Left ventricle myocardium inferior (tissue), 1 donor: ENCODE data around the gene GNAI3. TPM values are rescaled to one million over a fixed set of nuclear protein-coding genes. Genes with fewer than 3 reads are reported as not detected.

ENCODE experiments used
- DNase-seq: peaks from one replicate; pipeline ENCODE4 v3.0.0-alpha.2; 2020
- H3K27ac ChIP-seq: fragments of 200-600 bp; replicated peaks from 2 replicates; pipeline ENCODE4 v1.8.0; 2021
- H3K27me3 ChIP-seq: fragments of 200-600 bp; 2 replicates; pipeline ENCODE4 v1.8.0; 2021; ENCODE audit warnings: low read depth
- H3K36me3 ChIP-seq: fragments of 200-600 bp; 2 replicates; pipeline ENCODE4 v1.8.0; 2021
- H3K4me1 ChIP-seq: fragments of 200-600 bp; 2 replicates; pipeline ENCODE4 v1.8.0; 2021
- H3K4me3 ChIP-seq: fragments of 200-600 bp; 2 replicates; pipeline ENCODE4 v1.8.0; 2021; ENCODE audit warnings: mild to moderate bottlenecking, moderate library complexity
- H3K9me3 ChIP-seq: fragments of 200-600 bp; replicated peaks from 2 replicates; pipeline ENCODE4 v1.8.0; 2021
- CTCF ChIP-seq: fragments of 200-600 bp; IDR thresholded peaks from 2 replicates; pipeline ENCODE4 v1.8.0; 2021; ENCODE audit warnings: antibody characterized with exemption, mild to moderate bottlenecking, borderline replicate concordance
- intact Hi-C: fragments of 100-400 bp; cut with micrococcal nuclease; formaldehyde crosslinking; loops from one replicate; pipeline ENCODE4 v1.11.0; 2022
- total RNA-seq: library from RNA; stranded (reverse); fragmentation: NEBNext Ultra II Directional; extraction: Animal tissue kit (Norgen Biotek cat#: 25700); gene quantifications from one replicate; pipeline ENCODE4 v1.2.1, GENCODE V29; 2021
- donor health status: DM: no; HTN: yes; CAD: no; lungs with severe emphysema.

Gene GNAI3
- total RNA-seq, 1 donor from 2014 or later: 2.0 TPM

GRCh38 chr1:109620841-109621286 lies 72.4 kb downstream of the GNAI3 start:
- no peaks in the 10 kb centered on the region for H3K36me3 ChIP-seq
- TF ChIP-seq CTCF: no peak
- H3K4me3 ChIP-seq: peak overlapping the region; percentile 85
- peak; percentile 93 for DNase-seq
- peaks cover 68% of the 10 kb centered on the region for H3K4me1 ChIP-seq
- no peaks in the 10 kb centered on the region for H3K27me3 ChIP-seq
- no peaks in the 10 kb centered on the region for H3K9me3 ChIP-seq
- intact Hi-C loops: no loop called here
- H3K27ac ChIP-seq: peak overlapping the region; percentile 87

GRCh38 chr1:109621379-109622136 lies 73.1 kb downstream of the GNAI3 start:
- Histone ChIP-seq H3K4me1 (peaks cover 68% of the 10 kb centered on the region), H3K27ac (peak overlapping the region; percentile 87), H3K9me3 (no peaks in the 10 kb centered on the region), H3K27me3 (no peaks in the 10 kb centered on the region), H3K36me3 (peaks cover 2% of the 10 kb centered on the region), H3K4me3 (peak overlapping the region; percentile 85)
- intact Hi-C loops: no loop called here
- DNase-seq: no peak
- TF ChIP-seq CTCF: no peak

GRCh38 chr1:109622137-109622892 lies 73.9 kb downstream of the GNAI3 start:
- no peak for TF ChIP-seq CTCF
- DNase-seq: no peak
- no peaks in the 10 kb centered on the region for H3K27me3 ChIP-seq
- H3K27ac ChIP-seq: no peak overlapping the region
- no peak overlapping the region for H3K4me3 ChIP-seq
- intact Hi-C loops: no loop called here
- peaks cover 9% of the 10 kb centered on the region for H3K36me3 ChIP-seq
- no peaks in the 10 kb centered on the region for H3K9me3 ChIP-seq
- peaks cover 68% of the 10 kb centered on the region for H3K4me1 ChIP-seq

- intact Hi-C loops: no loop called here
Observed at GRCh38 chr1:109622895-109623294, 74.5 kb downstream of the GNAI3 start.

More at GRCh38 chr1:109622895-109623294, 74.5 kb downstream of the GNAI3 start:
- Histone ChIP-seq H3K36me3 (peaks cover 14% of the 10 kb centered on the region), H3K4me1 (peaks cover 68% of the 10 kb centered on the region), H3K4me3 (no peak overlapping the region), H3K9me3 (no peaks in the 10 kb centered on the region), H3K27ac (no peak overlapping the region), H3K27me3 (no peaks in the 10 kb centered on the region)
- no peak for TF ChIP-seq CTCF
- DNase-seq: no peak
